Nephron progenitor cell (in vitro differentiated cells): ENCODE data around the gene CSF2RB.

Source experiments
- DNase-seq: peaks from one replicate; pipeline ENCODE4 v3.0.0; 2021
- H3K27ac Mint-ChIP-seq: 2 replicates; pipeline ENCODE4 v1.8.0; 2021; ENCODE audit warnings: mild to moderate bottlenecking, moderate library complexity, mixed read lengths
- H3K27me3 Mint-ChIP-seq: 2 replicates; pipeline ENCODE4 v1.8.0; 2021; ENCODE audit warnings: mild to moderate bottlenecking, low read depth, mixed read lengths; ENCODE audit not compliant: poor library complexity
- H3K36me3 Mint-ChIP-seq: 2 replicates; pipeline ENCODE4 v1.8.0; 2021; ENCODE audit warnings: low read depth, mixed read lengths
- H3K4me1 Mint-ChIP-seq: 2 replicates; pipeline ENCODE4 v1.8.0; 2021; ENCODE audit warnings: mixed read lengths
- H3K4me3 Mint-ChIP-seq: 2 replicates; pipeline ENCODE4 v1.8.0; 2021; ENCODE audit warnings: mild to moderate bottlenecking, moderate library complexity, mixed read lengths
- H3K9me3 Mint-ChIP-seq: 2 replicates; pipeline ENCODE4 v1.8.0; 2021; ENCODE audit warnings: mild to moderate bottlenecking, moderate library complexity, mixed read lengths
- CTCF ChIP-seq: fragments of 200-600 bp; sonication (generic); IDR thresholded peaks from 2 replicates; pipeline ENCODE4 v1.5.0; 2021; ENCODE audit warnings: antibody characterized with exemption

The CSF2RB gene

GRCh38 chr22:36914390-36914752 lies 943 bp downstream of the CSF2RB start:
- no peak for TF ChIP-seq CTCF
- H3K4me1 Mint-ChIP-seq = no peaks in the 10 kb centered on the region
- no peak for DNase-seq
- H3K27me3 Mint-ChIP-seq = peaks cover 56% of the 10 kb centered on the region
- no peak overlapping the region for H3K27ac Mint-ChIP-seq
- peaks cover 4% of the 10 kb centered on the region for H3K9me3 Mint-ChIP-seq
- no peak overlapping the region for H3K4me3 Mint-ChIP-seq
- H3K36me3 Mint-ChIP-seq = no peaks in the 10 kb centered on the region

GRCh38 chr22:36916034-36916433 lies 2.6 kb downstream of the CSF2RB start:
- Mint-ChIP-seq H3K9me3 (peaks cover 10% of the 10 kb centered on the region), H3K4me3 (no peak overlapping the region), H3K4me1 (peaks cover 4% of the 10 kb centered on the region), H3K36me3 (no peaks in the 10 kb centered on the region), H3K27ac (no peak overlapping the region), H3K27me3 (peaks cover 58% of the 10 kb centered on the region)
- no peak for TF ChIP-seq CTCF
- DNase-seq = no peak

GRCh38 chr22:36918586-36919284 lies 5.3 kb downstream of the CSF2RB start:
- Mint-ChIP-seq H3K36me3 (no peaks in the 10 kb centered on the region), H3K4me3 (no peak overlapping the region), H3K9me3 (peaks cover 10% of the 10 kb centered on the region), H3K27ac (no peak overlapping the region), H3K4me1 (peaks cover 19% of the 10 kb centered on the region), H3K27me3 (peaks cover 40% of the 10 kb centered on the region)
- no peak for DNase-seq
- no peak for TF ChIP-seq CTCF

GRCh38 chr22:36921309-36922104 lies 8.1 kb downstream of the CSF2RB start:
- Mint-ChIP-seq H3K27me3 (peaks cover 35% of the 10 kb centered on the region), H3K27ac (peak overlapping the region; percentile 3), H3K9me3 (peaks cover 10% of the 10 kb centered on the region), H3K36me3 (no peaks in the 10 kb centered on the region), H3K4me3 (no peak overlapping the region), H3K4me1 (peaks cover 35% of the 10 kb centered on the region)
- TF ChIP-seq CTCF = no peak
- no peak for DNase-seq

GRCh38 chr22:36922105-36922608 lies 8.7 kb downstream of the CSF2RB start:
- Mint-ChIP-seq H3K4me1 (peaks cover 38% of the 10 kb centered on the region), H3K9me3 (peaks cover 10% of the 10 kb centered on the region), H3K4me3 (no peak overlapping the region), H3K27ac (peak overlapping the region; percentile 36), H3K27me3 (peaks cover 31% of the 10 kb centered on the region), H3K36me3 (no peaks in the 10 kb centered on the region)
- TF ChIP-seq CTCF = no peak
- peak; percentile 61 for DNase-seq
